ENCODE measurements around the gene RFX8. TPM values are rescaled to one million over a fixed set of nuclear protein-coding genes. Genes with fewer than 3 reads are reported as not detected.
A peak's percentile ranks its signal among the peaks of the same experiment; 100 is the strongest.

RFX8 gene
- total RNA-seq, 4 donors from 2014 or later: 1.4 to 6.9 (median 3.9) TPM

DNA sequence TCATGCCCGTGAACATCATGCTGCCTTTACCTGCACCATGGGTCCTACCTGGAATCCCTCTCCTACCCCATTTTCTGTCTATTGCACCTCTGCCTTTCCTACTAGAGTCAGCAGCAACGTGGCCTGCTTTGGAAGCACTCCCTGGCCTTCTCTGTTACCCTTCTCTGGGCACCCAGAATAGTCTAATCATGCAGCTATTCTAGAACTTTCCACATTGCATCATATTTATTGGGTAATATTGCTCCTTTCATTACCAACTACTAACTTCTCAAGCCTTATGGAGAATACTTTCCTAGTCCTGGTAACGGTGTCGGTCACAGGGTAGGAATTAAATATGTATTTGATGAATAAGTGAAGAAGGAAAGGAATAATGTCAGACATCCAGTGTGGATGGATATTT is 54.3 kb downstream of the RFX8 start:
- WGBS, 2 donors: 79 to 80% methylated on average over 4 of the region's 4 CpGs

DNA sequence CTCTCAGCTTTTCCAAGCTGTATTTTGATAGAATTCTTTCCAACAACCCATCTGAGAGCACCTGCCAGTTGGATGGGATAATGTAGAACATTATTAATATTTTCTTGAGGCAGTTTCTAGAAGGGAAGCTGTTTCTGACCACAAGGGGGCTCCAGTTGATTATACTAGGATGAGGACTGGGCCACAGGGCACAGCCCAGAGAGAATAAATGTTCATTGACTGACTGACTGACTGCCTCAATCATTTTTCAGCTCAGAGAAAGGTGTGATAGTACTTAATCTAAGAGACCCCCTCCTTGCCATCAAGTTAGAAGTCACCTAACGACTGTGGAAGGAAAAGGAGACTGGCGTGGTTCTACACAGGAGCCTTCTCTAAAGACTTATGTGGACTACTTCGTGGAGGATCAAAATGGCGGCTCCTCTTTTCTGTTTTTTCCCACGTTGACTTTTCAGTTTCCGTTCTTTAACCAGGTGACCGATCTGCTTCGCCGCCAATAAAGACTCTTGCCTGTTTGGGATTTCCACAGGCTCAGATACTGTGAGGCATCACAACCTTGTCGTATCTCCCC is 55.7 kb downstream of the RFX8 start:
- TF ChIP-seq POLR2A (IDR thresholded peaks at IDR 0.05) (no peak), EP300 (IDR thresholded peaks at IDR 0.05) (no peak)
- TF ChIP-seq, protein P1, sequence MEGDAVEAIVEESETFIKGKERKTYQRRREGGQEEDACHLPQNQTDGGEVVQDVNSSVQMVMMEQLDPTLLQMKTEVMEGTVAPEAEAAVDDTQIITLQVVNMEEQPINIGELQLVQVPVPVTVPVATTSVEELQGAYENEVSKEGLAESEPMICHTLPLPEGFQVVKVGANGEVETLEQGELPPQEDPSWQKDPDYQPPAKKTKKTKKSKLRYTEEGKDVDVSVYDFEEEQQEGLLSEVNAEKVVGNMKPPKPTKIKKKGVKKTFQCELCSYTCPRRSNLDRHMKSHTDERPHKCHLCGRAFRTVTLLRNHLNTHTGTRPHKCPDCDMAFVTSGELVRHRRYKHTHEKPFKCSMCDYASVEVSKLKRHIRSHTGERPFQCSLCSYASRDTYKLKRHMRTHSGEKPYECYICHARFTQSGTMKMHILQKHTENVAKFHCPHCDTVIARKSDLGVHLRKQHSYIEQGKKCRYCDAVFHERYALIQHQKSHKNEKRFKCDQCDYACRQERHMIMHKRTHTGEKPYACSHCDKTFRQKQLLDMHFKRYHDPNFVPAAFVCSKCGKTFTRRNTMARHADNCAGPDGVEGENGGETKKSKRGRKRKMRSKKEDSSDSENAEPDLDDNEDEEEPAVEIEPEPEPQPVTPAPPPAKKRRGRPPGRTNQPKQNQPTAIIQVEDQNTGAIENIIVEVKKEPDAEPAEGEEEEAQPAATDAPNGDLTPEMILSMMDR (IDR thresholded peaks at IDR 0.05): peak; percentile 61 to 75 (median 65)
- Histone ChIP-seq H3K4me1 (peaks cover 0 to 5% (median 0%) of the 10 kb centered on the region in 4 donors), H3K36me3 (no peaks in the 10 kb centered on the region), H3K9me3 (no peaks in the 10 kb centered on the region), H3K4me3 (no peak overlapping the region), H3K27me3 (no peaks in the 10 kb centered on the region), H3K27ac (no peak overlapping the region)
- WGBS, 2 donors: 90 to 91% methylated on average over 10 of the region's 10 CpGs
- DNase-seq (ENCODE audit: low spot score in 2 of 2): peak in 1 of 2 donors; percentile 91

More for the DNA sequence above, 54.3 kb downstream of the RFX8 start:
- DNase-seq (ENCODE audit: low spot score in 2 of 2): no peak
- TF ChIP-seq, protein P1 (IDR thresholded peaks at IDR 0.05): no peak
- TF ChIP-seq POLR2A (IDR thresholded peaks at IDR 0.05) (no peak), EP300 (IDR thresholded peaks at IDR 0.05) (no peak)
- H3K27me3 ChIP-seq: no peaks in the 10 kb centered on the region
- H3K4me3 ChIP-seq: no peak overlapping the region
- H3K9me3 ChIP-seq: no peaks in the 10 kb centered on the region
- H3K36me3 ChIP-seq: no peaks in the 10 kb centered on the region
- H3K27ac ChIP-seq: no peak overlapping the region
- peaks cover 0 to 5% (median 0%) of the 10 kb centered on the region in 4 donors for H3K4me1 ChIP-seq

DNA sequence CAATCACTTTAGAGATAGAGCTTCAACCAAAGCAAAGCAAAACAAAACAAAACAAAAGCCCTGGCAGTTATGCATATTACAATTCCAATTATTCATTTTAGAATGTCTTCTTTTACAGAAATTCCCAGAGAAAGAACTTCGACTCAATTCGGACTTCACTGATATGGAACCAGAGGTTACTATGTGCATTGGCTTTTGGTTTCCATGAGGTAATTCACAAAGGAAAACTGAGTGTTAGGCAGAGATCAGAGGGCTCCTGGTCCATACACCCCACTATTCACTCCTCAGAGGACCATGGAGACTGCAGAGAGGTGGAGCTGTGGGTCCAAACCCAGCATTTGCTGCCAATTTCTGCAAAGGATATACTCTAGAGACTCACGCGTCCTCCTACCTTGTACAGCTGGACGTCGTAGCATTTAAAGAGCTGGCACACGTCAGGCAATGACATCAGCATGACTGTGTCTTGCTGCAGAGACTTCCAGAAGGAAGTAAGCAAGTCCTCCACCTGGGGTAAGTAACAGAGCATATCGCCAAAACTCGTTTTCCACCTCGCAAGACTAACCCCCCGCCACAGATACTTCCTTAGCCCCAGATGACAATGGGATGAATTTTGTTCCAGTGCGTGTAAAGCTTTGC is 56.3 kb downstream of the RFX8 start:
- H3K36me3 ChIP-seq: no peaks in the 10 kb centered on the region
- H3K27ac ChIP-seq: no peak overlapping the region
- H3K4me1 ChIP-seq: peaks cover 0 to 5% (median 0%) of the 10 kb centered on the region in 4 donors
- WGBS, 2 donors: 61 to 66% methylated on average over 12 of the region's 12 CpGs
- H3K4me3 ChIP-seq: no peak overlapping the region
- DNase-seq (ENCODE audit: low spot score in 2 of 2): no peak
- TF ChIP-seq, protein P1 (IDR thresholded peaks at IDR 0.05): no peak
- no peak for TF ChIP-seq EP300 (IDR thresholded peaks at IDR 0.05)
- TF ChIP-seq POLR2A (IDR thresholded peaks at IDR 0.05): no peak
- no peaks in the 10 kb centered on the region for H3K27me3 ChIP-seq
- H3K9me3 ChIP-seq: no peaks in the 10 kb centered on the region

DNA sequence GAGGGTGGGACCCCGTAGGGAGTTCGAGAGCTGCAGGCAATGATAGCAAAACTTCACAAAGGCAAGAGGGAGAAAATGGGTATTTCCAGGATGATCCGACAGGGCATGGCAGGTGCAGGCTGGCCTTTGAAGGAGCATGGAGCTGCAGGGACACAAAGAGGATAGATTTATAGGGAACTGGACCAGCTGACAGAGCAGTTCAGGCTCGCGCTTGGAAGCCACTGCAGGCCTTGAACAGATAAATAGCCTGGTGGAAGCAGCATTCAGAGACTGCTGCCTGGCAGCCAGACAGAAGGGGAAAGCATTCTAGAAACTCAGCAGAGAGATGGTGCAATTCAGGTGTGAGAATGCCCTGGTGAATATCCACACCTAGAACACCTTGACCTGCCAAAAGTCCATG is 58.3 kb downstream of the RFX8 start:
- no peaks in the 10 kb centered on the region for H3K27me3 ChIP-seq
- no peak overlapping the region for H3K4me3 ChIP-seq
- TF ChIP-seq EP300 (IDR thresholded peaks at IDR 0.05): no peak
- TF ChIP-seq, protein P1 (IDR thresholded peaks at IDR 0.05): no peak
- no peak for TF ChIP-seq POLR2A (IDR thresholded peaks at IDR 0.05)

DNA sequence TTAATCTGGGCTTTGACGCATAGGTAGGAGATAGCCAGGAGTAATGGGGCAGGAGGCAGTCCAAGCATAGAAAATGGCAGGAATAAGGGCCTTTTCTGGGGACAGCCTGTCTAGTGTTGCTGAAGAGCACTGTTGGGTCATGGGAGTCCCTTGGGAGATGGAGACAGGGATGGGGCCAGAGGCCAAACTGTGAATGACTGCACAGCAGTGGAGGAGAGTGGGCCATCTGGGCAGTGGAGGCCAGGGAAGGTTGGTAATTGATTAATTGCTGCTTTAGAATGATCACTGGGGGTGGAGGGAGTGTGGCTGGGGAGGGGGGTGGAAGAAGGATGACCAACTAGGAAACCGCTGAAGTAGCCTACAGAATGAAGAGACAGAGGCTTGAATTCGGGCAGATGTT is 59.0 kb downstream of the RFX8 start:
- Histone ChIP-seq H3K36me3 (no peaks in the 10 kb centered on the region), H3K9me3 (no peaks in the 10 kb centered on the region), H3K27ac (no peak overlapping the region), H3K4me3 (no peak overlapping the region), H3K27me3 (no peaks in the 10 kb centered on the region), H3K4me1 (peaks cover 0 to 5% (median 0%) of the 10 kb centered on the region in 4 donors)
- WGBS, 2 donors: 86 to 92% methylated on average over 3 of the region's 3 CpGs
- TF ChIP-seq POLR2A (IDR thresholded peaks at IDR 0.05) (no peak), EP300 (IDR thresholded peaks at IDR 0.05) (no peak)
- TF ChIP-seq, protein P1 (IDR thresholded peaks at IDR 0.05): no peak
- DNase-seq (ENCODE audit: low spot score in 2 of 2): no peak

More for the DNA sequence above, 58.3 kb downstream of the RFX8 start:
- 75 to 78% methylated on average over 5 of the region's 5 CpGs for WGBS, 2 donors
- Histone ChIP-seq H3K9me3 (no peaks in the 10 kb centered on the region), H3K27ac (no peak overlapping the region), H3K4me1 (peaks cover 0 to 5% (median 0%) of the 10 kb centered on the region in 4 donors), H3K36me3 (no peaks in the 10 kb centered on the region)
- no peak for DNase-seq (ENCODE audit: low spot score in 2 of 2)

Data from tibial nerve (tissue), 4 donors.